H1 (cell line): ENCODE data around the gene TTC38. TPM values are rescaled to one million over a fixed set of nuclear protein-coding genes. Genes with fewer than 3 reads are reported as not detected.

Experiments used
- CTCF ChIA-PET: fragments of 300-600 bp; sonication (Branson Sonifier 250); formaldehyde crosslinking; loops from one replicate; lab custom pipeline; 2021; ENCODE audit not compliant: partially characterized antibody; lab: Charles Lee
- POLR2A ChIA-PET: fragments of 300-600 bp; sonication (Branson Sonifier 250); formaldehyde crosslinking; loops from one replicate; lab custom pipeline; 2021; ENCODE audit warnings: inconsistent platforms; ENCODE audit not compliant: partially characterized antibody; lab: Charles Lee
- DNase-seq, 2 experiments: peaks; one replicate each; pipeline versions ENCODE4 v3.0.0 to v3.0.0-alpha.2; 2010 to 2022; ENCODE audit warnings: low spot score in 2 of 2, low read depth in 1 of 2, mixed read lengths in 1 of 2
- FAIRE-seq: peaks from 2 replicates; lab custom pipeline; 2011; peaks lifted over from hg19 to GRCh38; lab: Jason Lieb, UNC
- H2AFZ ChIP-seq: 2 replicates; pipeline ENCODE4 v1.8.1; 2012; ENCODE audit warnings: low read length, inconsistent platforms
- H2AK5ac ChIP-seq: 2 replicates; pipeline ENCODE4 v1.6.1; 2013; ENCODE audit warnings: low read depth, low read length
- H2BK120ac ChIP-seq: replicated peaks from 2 replicates; pipeline ENCODE3; 2013; ENCODE audit warnings: low read depth, low read length, inconsistent platforms
- H2BK12ac ChIP-seq: 2 replicates; pipeline ENCODE4 v1.6.1; 2013; ENCODE audit warnings: low read depth, low read length
- H2BK15ac ChIP-seq: 2 replicates; pipeline ENCODE4 v1.6.1; 2013; ENCODE audit warnings: low read length
- H2BK20ac ChIP-seq: 2 replicates; pipeline ENCODE4 v1.6.1; 2013; ENCODE audit warnings: low read length
- H2BK5ac ChIP-seq: 2 replicates; pipeline ENCODE4 v1.6.1; 2013; ENCODE audit warnings: low read depth, low read length
- H3K14ac ChIP-seq: 2 replicates; pipeline ENCODE4 v1.6.1; 2013; ENCODE audit warnings: inconsistent platforms; ENCODE audit not compliant: insufficient read length
- H3K18ac ChIP-seq: 2 replicates; pipeline ENCODE4 v1.6.1; 2013; ENCODE audit warnings: low read length; ENCODE audit errors: extremely low read depth
- H3K23ac ChIP-seq: 2 replicates; pipeline ENCODE4 v1.6.1; 2013; ENCODE audit warnings: inconsistent platforms; ENCODE audit not compliant: insufficient read length
- H3K23me2 ChIP-seq: 2 replicates; pipeline ENCODE4 v1.6.1; 2013; ENCODE audit warnings: low read depth, low read length
- H3K27ac ChIP-seq: 2 replicates; pipeline ENCODE4 v1.6.1; 2011; ENCODE audit warnings: low read depth, low read length, inconsistent platforms
- H3K27me3 ChIP-seq, 4 experiments: replicated peaks in 1 of 4; 1 replicate in 1 of 4; 2 replicates in 3 of 4; pipeline versions ENCODE4 v1.6.1 to v1.8.1; 2011 to 2013; ENCODE audit warnings: low read length in 3 of 4, mild to moderate bottlenecking in 3 of 4, inconsistent platforms in 2 of 4, mixed read lengths in 2 of 4, moderate library complexity in 1 of 4; ENCODE audit not compliant: control insufficient read depth in 3 of 4, insufficient read depth in 3 of 4; ENCODE audit errors: extremely low read depth in 1 of 4
- H3K36me3 ChIP-seq, 4 experiments: 2 replicates each; pipeline versions ENCODE4 v1.6.1 to v1.8.1; 2011 to 2013; ENCODE audit warnings: mild to moderate bottlenecking in 4 of 4, low read length in 3 of 4, moderate library complexity in 2 of 4, control low read depth in 1 of 4, inconsistent platforms in 1 of 4; ENCODE audit not compliant: insufficient read depth in 4 of 4, control insufficient read depth in 2 of 4
- H3K4ac ChIP-seq: replicated peaks from 2 replicates; pipeline ENCODE3; 2013; ENCODE audit warnings: low read length, low read depth, mixed read lengths, inconsistent platforms; ENCODE audit not compliant: insufficient read length
- H3K4me1 ChIP-seq, 4 experiments: replicated peaks in 1 of 4; 1 replicate in 1 of 4; 2 replicates in 3 of 4; pipeline versions ENCODE4 v1.6.1 to v1.8.1; 2011 to 2013; ENCODE audit warnings: low read length in 3 of 4, inconsistent platforms in 2 of 4, mixed read lengths in 1 of 4; ENCODE audit not compliant: insufficient read depth in 4 of 4, control insufficient read depth in 3 of 4
- H3K4me2 ChIP-seq, 2 experiments: 2 replicates each; pipeline versions ENCODE4 v1.6.1 to v1.8.1; 2011 to 2013; ENCODE audit warnings: low read depth in 2 of 2, low read length in 2 of 2, control low read depth in 1 of 2, inconsistent platforms in 1 of 2, mild to moderate bottlenecking in 1 of 2; ENCODE audit not compliant: insufficient read depth in 1 of 2
- H3K4me3 ChIP-seq, 4 experiments: fragments of 200-600, 300-600 bp in 1 of 4; sonication (generic), shearing (Covaris generic), sonication (Bioruptor Twin) in 1 of 4; 2 replicates each; pipeline versions ENCODE4 v1.5.1 to v1.8.1; 2011 to 2016; ENCODE audit warnings: low read length in 4 of 4, low read depth in 3 of 4, control low read depth in 2 of 4, inconsistent platforms in 2 of 4, mild to moderate bottlenecking in 2 of 4, mixed read lengths in 1 of 4, moderate library complexity in 1 of 4; ENCODE audit not compliant: insufficient read depth in 2 of 4; ENCODE audit errors: extremely low read depth in 1 of 4
- H3K56ac ChIP-seq: replicated peaks from 2 replicates; pipeline ENCODE3; 2013; ENCODE audit warnings: low read depth, mild to moderate bottlenecking, mixed read lengths, low read length, inconsistent platforms; ENCODE audit not compliant: insufficient read length
- H3K79me1 ChIP-seq: 2 replicates; pipeline ENCODE4 v1.6.1; 2013; ENCODE audit warnings: low read depth, low read length, control low read depth
- H3K79me2 ChIP-seq, 2 experiments: 2 replicates each; pipeline versions ENCODE4 v1.6.1 to v1.8.1; 2012 to 2013; ENCODE audit warnings: low read length in 2 of 2, mild to moderate bottlenecking in 2 of 2, inconsistent platforms in 1 of 2; ENCODE audit not compliant: insufficient read depth in 2 of 2, control insufficient read depth in 1 of 2
- H3K9ac ChIP-seq, 4 experiments: replicated peaks in 1 of 4; 1 replicate in 1 of 4; 2 replicates in 3 of 4; pipeline versions ENCODE4 v1.6.1 to v1.8.1; 2011 to 2013; ENCODE audit warnings: low read depth in 3 of 4, low read length in 3 of 4, control low read depth in 2 of 4, mild to moderate bottlenecking in 2 of 4, moderate library complexity in 2 of 4, inconsistent platforms in 1 of 4; ENCODE audit errors: extremely low read depth in 1 of 4
- H3K9me3 ChIP-seq, 2 experiments: 2 replicates each; pipeline versions ENCODE4 v1.6.1 to v1.8.1; 2012 to 2013; ENCODE audit warnings: mild to moderate bottlenecking in 2 of 2, moderate library complexity in 2 of 2, control low read depth in 1 of 2, inconsistent platforms in 1 of 2, low read depth in 1 of 2, low read length in 1 of 2, mixed read lengths in 1 of 2; ENCODE audit not compliant: insufficient read depth in 2 of 2
- H4K20me1 ChIP-seq, 2 experiments: replicated peaks in 1 of 2; 2 replicates each; pipeline versions ENCODE3 to v1.8.1; 2011 to 2013; ENCODE audit warnings: inconsistent platforms in 2 of 2, low read length in 2 of 2, mild to moderate bottlenecking in 1 of 2; ENCODE audit not compliant: insufficient read depth in 2 of 2, control insufficient read depth in 1 of 2
- H4K5ac ChIP-seq: 2 replicates; pipeline ENCODE4 v1.6.1; 2013; ENCODE audit warnings: low read length, low read depth, mixed read lengths, inconsistent platforms; ENCODE audit not compliant: insufficient read length
- H4K8ac ChIP-seq: 2 replicates; pipeline ENCODE4 v1.8.0; 2013; ENCODE audit warnings: mild to moderate bottlenecking, moderate library complexity, low read length, inconsistent platforms; ENCODE audit not compliant: insufficient read depth; ENCODE audit errors: extremely low read depth
- H4K91ac ChIP-seq: replicated peaks from 2 replicates; pipeline ENCODE3; 2013; ENCODE audit warnings: low read length, mixed read lengths, inconsistent platforms; ENCODE audit not compliant: insufficient read length
- EP300 ChIP-seq, 2 experiments: IDR thresholded peaks; 1 replicate in 1 of 2; 2 replicates in 1 of 2; pipeline ENCODE4 v1.6.1; 2011 to 2012; ENCODE audit warnings: low read depth in 2 of 2, low read length in 2 of 2, mild to moderate bottlenecking in 2 of 2, borderline replicate concordance in 1 of 2, inconsistent platforms in 1 of 2, moderate library complexity in 1 of 2
- FOSL1 ChIP-seq: IDR thresholded peaks from 2 replicates; pipeline ENCODE4 v1.6.1; 2011; ENCODE audit warnings: mild to moderate bottlenecking, low read depth, low read length, moderate library complexity; ENCODE audit not compliant: insufficient read depth
- GTF2F1 ChIP-seq: IDR thresholded peaks from 2 replicates; pipeline ENCODE4 v1.6.1; 2012; ENCODE audit warnings: low read depth, low read length, improper control_type of control experiment, borderline replicate concordance
- HDAC2 ChIP-seq, 2 experiments: fragments of 300-600 bp in 1 of 2; sonication (generic) in 1 of 2; IDR thresholded peaks; 2 replicates each; pipeline ENCODE4 v1.6.1; 2011 to 2012; ENCODE audit warnings: low read depth in 2 of 2, low read length in 2 of 2, mild to moderate bottlenecking in 2 of 2, moderate library complexity in 2 of 2, borderline replicate concordance in 1 of 2, inconsistent platforms in 1 of 2
- JUN ChIP-seq: IDR thresholded peaks from 2 replicates; pipeline ENCODE4 v1.6.1; 2011; ENCODE audit warnings: low read depth, mild to moderate bottlenecking, improper control_type of control experiment, low read length
- KDM1A ChIP-seq: fragments of 200-600, 300-600 bp; sonication (generic); IDR thresholded peaks from 2 replicates; pipeline ENCODE4 v1.7.1; 2016; ENCODE audit warnings: mild to moderate bottlenecking, low read length, borderline replicate concordance
- MAFK ChIP-seq: IDR thresholded peaks from 2 replicates; pipeline ENCODE4 v1.6.1; 2012; ENCODE audit warnings: low read depth, mild to moderate bottlenecking, improper control_type of control experiment, low read length
- NANOG ChIP-seq: IDR thresholded peaks from 2 replicates; pipeline ENCODE4 v1.6.1; 2011; ENCODE audit warnings: low read length, low read depth, mild to moderate bottlenecking, inconsistent platforms; ENCODE audit not compliant: insufficient read depth, poor library complexity, severe bottlenecking
- SIN3A ChIP-seq, 2 experiments: IDR thresholded peaks in 1 of 2; conservative IDR thresholded peaks in 1 of 2; 2 replicates each; pipeline ENCODE4 v1.6.1; 2011 to 2012; ENCODE audit warnings: low read length in 2 of 2, improper control_type of control experiment in 1 of 2, low read depth in 1 of 2, mild to moderate bottlenecking in 1 of 2
- SP4 ChIP-seq: IDR thresholded peaks from 2 replicates; pipeline ENCODE4 v1.6.1; 2012; ENCODE audit warnings: low read length, inconsistent platforms
- TAF1 ChIP-seq: IDR thresholded peaks from 2 replicates; pipeline ENCODE4 v1.6.1; 2011; ENCODE audit warnings: mild to moderate bottlenecking, low read depth, low read length
- ZNF274 ChIP-seq: IDR thresholded peaks from 2 replicates; pipeline ENCODE4 v1.7.0; 2012; ENCODE audit warnings: low read length, borderline replicate concordance; ENCODE audit errors: extremely low read depth
- WGBS, 2 experiments: shearing (Covaris generic) in 1 of 2; methylation state at CpG; one replicate each; pipeline versions ENCODE4 v1.1.6 to v1.1.7; 2013 to 2015; ENCODE audit warnings: low lambda C conversion rate in 2 of 2, mixed read lengths in 2 of 2, inconsistent platforms in 1 of 2, low coverage in 1 of 2, missing lambda C conversion rate in 1 of 2; ENCODE audit not compliant: insufficient replicate concordance in 2 of 2, insufficient coverage in 1 of 2, insufficient read length in 1 of 2; ENCODE audit errors: extremely low coverage in 1 of 2, missing lambda C conversion rate in 1 of 2; 5-methylcytosine and 5-hydroxymethylcytosine counted together
- polyA plus RNA-seq, 7 experiments: library from polyadenylated mRNA; depleted of rRNA in 3 of 7; stranded (reverse) in 5 of 7; unstranded in 2 of 7; fragments of >200 nt in 5 of 7; fragments of 200-250 nt in 2 of 7; gene quantifications; 1 replicate in 5 of 7; 2 replicates in 1 of 7; 4 replicates in 1 of 7; pipeline versions ENCODE4 v1.2.1 to v1.2.3, GENCODE V29; 2011 to 2013; ENCODE audit warnings: missing spikeins in 2 of 7, mixed read lengths in 2 of 7
- total RNA-seq: library from RNA; stranded (reverse); fragmentation: NEBNext Ultra II Directional; extraction: Animal tissue kit (Norgen Biotek cat#: 25700); gene quantifications from 2 replicates; pipeline ENCODE4 v1.2.1, GENCODE V29; 2021
- TF ChIP-seq, protein P1 (sequence below): IDR thresholded peaks from 2 replicates; pipeline ENCODE4 v1.6.1; 2012; ENCODE audit warnings: inconsistent platforms

The TTC38 gene
- total and polyA plus RNA-seq, 2 of the 8 experiments (the other 6 are each of a cell fraction or from before 2014, with no cell fraction given) = 25.3 to 34.8 TPM

DNA sequence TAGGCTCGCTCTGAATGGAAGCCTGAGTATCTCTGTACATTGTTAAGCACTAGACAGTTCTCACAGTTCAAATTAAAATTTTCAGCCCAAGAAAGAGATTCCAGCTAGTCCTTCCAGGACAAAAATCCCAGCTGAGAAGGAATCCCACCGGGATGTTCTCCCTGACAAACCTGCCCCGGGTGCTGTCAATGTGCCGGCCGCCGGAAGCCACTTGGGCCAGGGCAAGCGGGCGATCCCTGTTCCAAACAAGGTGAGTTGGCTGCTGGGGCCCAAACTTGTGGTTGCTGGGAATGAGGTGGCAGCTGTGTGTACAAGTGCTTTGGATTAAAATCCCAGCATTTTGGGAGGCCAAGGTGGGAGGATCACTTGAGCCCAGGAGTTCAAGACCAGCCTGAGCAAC is 44.2 kb downstream of the TTC38 start:
- no peak overlapping the region for H4K5ac ChIP-seq
- H3K27me3 ChIP-seq = no peaks in the 10 kb centered on the region
- no peak overlapping the region for H3K56ac ChIP-seq
- H2BK15ac ChIP-seq = no peak overlapping the region
- no peaks in the 10 kb centered on the region for H3K4me1 ChIP-seq
- POLR2A ChIA-PET = interaction anchor here (1.3 to 2.5 kb wide), 2 partner anchors 15 to 21 kb away, joined by 3 to 10 read pairs; partner anchors contain the start of gene GTSE1
- peaks cover 7 to 32% (median 14%) of the 10 kb centered on the region in 4 experiments for H3K36me3 ChIP-seq
- DNase-seq (no peak), FAIRE-seq (no peak)
- no peak for TF ChIP-seq NANOG
- no peak for TF ChIP-seq HDAC2 (IDR thresholded peaks at IDR 0.05; ENCODE audit: borderline replicate concordance in 1 of 2, low read depth in 2 of 2, low read length in 2 of 2)
- TF ChIP-seq FOSL1 = no peak
- TF ChIP-seq GTF2F1 = no peak
- no peak for TF ChIP-seq MAFK
- no peak for TF ChIP-seq ZNF274
- TF ChIP-seq KDM1A = no peak
- no peak for TF ChIP-seq EP300 (IDR thresholded peaks at IDR 0.05; ENCODE audit: borderline replicate concordance in 1 of 2, low read depth in 2 of 2, low read length in 2 of 2)
- no peak for TF ChIP-seq SIN3A (conservative IDR thresholded peaks at IDR 0.05 in 1 of 2, IDR thresholded peaks at IDR 0.05 in 1 of 2; ENCODE audit: low read depth in 1 of 2, low read length in 2 of 2)
- TF ChIP-seq JUN = no peak
- no peak for TF ChIP-seq SP4
- TF ChIP-seq TAF1 = no peak
- TF ChIP-seq, protein P1, sequence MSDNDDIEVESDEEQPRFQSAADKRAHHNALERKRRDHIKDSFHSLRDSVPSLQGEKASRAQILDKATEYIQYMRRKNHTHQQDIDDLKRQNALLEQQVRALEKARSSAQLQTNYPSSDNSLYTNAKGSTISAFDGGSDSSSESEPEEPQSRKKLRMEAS = no peak
- no peak overlapping the region for H3K4me2 ChIP-seq
- H3K27ac ChIP-seq = no peak overlapping the region
- peaks cover 0 to 6% of the 10 kb centered on the region in 2 experiments for H4K20me1 ChIP-seq
- H2BK12ac ChIP-seq = no peak overlapping the region
- H3K18ac ChIP-seq = no peak overlapping the region
- H4K91ac ChIP-seq = no peak overlapping the region
- 85% methylated on average over 8 of the region's 8 CpGs; no CpG with 5 or more reads in 1 of the 2 experiments for WGBS, 2 experiments
- H3K9ac ChIP-seq = no peak overlapping the region
- no peak overlapping the region for H3K14ac ChIP-seq
- H3K23ac ChIP-seq = no peak overlapping the region
- H2BK5ac ChIP-seq = no peak overlapping the region
- H2AFZ ChIP-seq = no peak overlapping the region
- no peak overlapping the region for H2BK120ac ChIP-seq
- H4K8ac ChIP-seq = no peak overlapping the region
- CTCF ChIA-PET = interaction anchor here (0.8 to 2.7 kb wide), 7 partner anchors 171 to 195 kb away, joined by 3 to 11 read pairs (median 4); no protein-coding TSS in a partner anchor
- no peaks in the 10 kb centered on the region for H3K79me2 ChIP-seq
- H2BK20ac ChIP-seq = no peak overlapping the region
- no peak overlapping the region for H2AK5ac ChIP-seq
- no peak overlapping the region for H3K4ac ChIP-seq
- no peaks in the 10 kb centered on the region for H3K9me3 ChIP-seq
- no peaks in the 10 kb centered on the region for H3K23me2 ChIP-seq
- H3K79me1 ChIP-seq = no peaks in the 10 kb centered on the region
- H3K4me3 ChIP-seq = no peak overlapping the region
